ENCODE data around the gene RNF13.

DNA sequence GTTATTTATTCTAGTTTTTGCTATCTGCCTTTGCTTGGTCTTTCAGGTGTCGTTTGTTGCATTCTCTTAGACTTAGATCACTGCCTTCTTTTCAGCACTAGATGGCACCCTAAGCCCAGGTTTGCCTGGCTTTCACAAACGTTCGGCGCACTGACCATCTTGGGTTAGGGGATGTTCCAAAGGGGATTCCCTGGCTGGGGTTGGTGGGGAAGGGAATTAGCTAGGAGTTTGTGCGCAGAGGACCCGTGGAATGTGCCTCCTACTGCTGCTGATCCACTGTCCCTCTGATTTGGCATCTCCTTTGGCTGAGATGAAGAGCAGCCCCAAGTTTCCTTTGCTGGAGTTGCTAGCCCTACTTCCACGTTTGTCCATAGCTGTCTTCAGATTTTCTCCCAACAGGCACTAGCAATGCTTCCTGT lies 123.8 kb downstream of the RNF13 start:
- TF ChIP-seq, protein P1, sequence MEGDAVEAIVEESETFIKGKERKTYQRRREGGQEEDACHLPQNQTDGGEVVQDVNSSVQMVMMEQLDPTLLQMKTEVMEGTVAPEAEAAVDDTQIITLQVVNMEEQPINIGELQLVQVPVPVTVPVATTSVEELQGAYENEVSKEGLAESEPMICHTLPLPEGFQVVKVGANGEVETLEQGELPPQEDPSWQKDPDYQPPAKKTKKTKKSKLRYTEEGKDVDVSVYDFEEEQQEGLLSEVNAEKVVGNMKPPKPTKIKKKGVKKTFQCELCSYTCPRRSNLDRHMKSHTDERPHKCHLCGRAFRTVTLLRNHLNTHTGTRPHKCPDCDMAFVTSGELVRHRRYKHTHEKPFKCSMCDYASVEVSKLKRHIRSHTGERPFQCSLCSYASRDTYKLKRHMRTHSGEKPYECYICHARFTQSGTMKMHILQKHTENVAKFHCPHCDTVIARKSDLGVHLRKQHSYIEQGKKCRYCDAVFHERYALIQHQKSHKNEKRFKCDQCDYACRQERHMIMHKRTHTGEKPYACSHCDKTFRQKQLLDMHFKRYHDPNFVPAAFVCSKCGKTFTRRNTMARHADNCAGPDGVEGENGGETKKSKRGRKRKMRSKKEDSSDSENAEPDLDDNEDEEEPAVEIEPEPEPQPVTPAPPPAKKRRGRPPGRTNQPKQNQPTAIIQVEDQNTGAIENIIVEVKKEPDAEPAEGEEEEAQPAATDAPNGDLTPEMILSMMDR (IDR thresholded peaks at IDR 0.05; ENCODE audit: insufficient read depth, low read length) = peak; percentile 56
- TF ChIP-seq POLR2AphosphoS5 (IDR thresholded peaks at IDR 0.05; ENCODE audit: low read depth) = no peak

Measured in HL-60 (cell line).